HG02610 (cell line): ENCODE results near the gene RBMS3.
A peak's percentile ranks its signal among the peaks of the same experiment; 100 is the strongest.

Source experiments
- ATAC-seq: cut with Tn5 transposase; IDR thresholded peaks from one replicate; pipeline ENCODE4 v1.9.1; 2021; ENCODE audit warnings: mild to moderate bottlenecking, moderate library complexity; ENCODE audit not compliant: unreplicated experiment

RBMS3 gene

DNA sequence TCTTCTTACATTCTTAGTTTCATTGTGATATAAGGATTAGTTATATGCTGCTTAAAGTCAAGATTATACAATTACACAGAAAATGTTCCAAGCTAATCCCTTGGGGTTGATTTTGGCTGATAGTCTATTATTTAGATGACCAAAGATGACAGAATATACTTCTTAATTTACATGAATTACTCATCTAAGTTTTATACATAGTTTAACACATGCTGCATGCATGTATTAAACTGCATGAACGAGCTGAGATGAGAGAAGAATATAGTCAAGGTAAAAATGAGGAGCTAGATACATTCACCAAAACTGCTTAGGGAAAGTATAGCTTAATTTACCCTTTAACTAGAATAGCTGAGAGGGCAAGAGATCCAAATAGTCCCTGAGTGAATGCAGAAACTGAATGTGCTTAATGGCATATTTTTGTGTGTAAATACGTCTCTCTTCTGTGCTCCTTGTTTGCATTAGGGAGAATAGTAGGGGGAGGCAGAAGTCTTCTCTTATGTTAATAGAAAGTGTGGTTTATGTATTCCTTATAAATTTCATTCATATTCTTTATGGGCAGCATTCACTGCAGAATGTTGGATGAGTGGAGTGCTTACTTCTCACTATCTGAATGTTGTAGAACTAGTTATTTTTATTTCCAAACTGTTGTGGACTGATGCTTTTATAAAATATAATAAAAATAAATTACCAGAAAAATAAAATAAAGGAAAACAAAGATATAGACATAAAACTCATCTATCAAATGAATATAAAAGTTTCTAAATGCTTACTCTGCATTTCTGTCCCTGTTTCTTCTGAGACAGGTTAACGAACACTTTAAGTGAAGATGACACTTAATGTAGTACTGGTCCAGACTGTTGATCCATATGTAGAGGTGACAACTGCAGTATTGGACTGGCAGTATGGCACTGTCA is 327.8 kb downstream of the RBMS3 start:
- ATAC-seq, result no peak

DNA sequence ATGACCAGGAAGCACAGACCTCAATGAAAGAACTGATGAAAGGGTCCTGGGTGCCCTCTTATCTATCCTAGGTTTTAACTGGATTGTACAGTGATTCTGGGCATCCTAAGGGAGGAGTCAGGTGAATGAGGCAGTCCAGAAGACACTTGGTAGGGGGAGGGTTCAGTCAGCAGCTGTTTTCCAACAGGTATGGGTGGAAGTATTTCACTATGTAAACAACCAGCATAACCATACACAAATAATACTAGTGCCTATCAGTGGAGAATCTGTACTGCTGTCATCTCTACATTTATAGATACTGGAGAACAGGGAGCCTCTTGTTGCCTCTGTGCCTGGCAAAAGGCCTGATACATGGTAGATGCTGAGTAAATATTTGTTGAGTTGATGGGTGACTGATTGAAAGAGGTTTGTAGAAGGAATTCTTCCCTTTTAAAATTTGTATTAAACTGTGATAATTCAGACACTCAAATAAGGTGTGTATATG is 328.5 kb downstream of the RBMS3 start:
- ATAC-seq, result no peak

DNA sequence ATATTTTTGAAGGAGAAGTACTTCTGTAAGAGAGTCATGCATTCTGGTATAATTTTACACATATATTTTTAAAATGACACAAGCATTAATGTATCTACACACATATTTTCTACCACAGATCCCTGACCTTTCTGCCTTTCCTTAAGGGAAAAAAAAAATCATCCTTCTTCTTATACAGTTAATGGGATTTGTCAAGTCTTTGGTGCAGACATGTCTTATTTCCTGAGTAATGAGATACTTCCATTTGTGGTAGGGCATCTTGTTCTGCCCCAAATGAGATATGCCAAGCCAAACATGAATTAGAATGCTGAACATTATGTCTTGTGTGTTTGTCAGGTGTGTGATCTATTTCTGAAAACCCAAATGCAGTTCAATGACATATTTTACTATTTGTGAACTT is 329.9 kb downstream of the RBMS3 start:
- no peak for ATAC-seq

DNA sequence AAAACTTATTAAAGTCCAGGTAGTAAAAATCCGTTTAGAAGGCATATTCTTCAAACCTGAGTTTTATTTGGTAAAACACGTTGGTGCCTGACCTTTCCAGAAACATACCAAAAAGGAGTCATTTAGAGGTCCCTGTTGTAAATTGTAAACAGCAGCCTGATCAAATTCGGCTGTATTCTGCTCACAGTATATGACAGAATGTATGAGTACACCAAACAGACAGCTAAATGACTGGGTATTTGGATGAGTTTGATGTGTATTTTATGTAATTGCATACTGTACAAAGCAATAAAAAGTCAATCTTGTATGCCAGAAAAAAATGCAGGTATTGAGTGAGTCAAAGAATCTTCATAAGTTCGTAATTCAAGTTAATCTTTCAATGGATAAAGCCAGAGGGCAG is 330.4 kb downstream of the RBMS3 start:
- ATAC-seq, result no peak

DNA sequence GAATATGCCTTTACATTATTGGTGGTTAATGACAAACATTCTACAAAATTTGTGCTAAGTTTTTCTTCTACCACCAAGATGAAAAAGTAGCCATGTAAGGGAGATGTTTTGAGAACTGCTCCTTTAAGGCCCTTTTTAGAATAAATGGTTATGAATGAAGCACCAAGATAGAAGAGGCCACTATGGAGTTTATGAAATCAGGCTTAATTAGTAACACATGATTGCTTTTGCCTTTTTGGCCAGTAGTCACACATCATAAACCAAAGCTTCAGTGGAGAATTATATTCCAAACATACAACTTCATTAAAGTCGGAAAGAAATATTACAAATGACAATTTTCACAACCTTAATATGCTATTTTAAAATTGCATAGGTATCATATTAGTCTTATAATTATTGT is 331.7 kb downstream of the RBMS3 start:
- no peak for ATAC-seq

DNA sequence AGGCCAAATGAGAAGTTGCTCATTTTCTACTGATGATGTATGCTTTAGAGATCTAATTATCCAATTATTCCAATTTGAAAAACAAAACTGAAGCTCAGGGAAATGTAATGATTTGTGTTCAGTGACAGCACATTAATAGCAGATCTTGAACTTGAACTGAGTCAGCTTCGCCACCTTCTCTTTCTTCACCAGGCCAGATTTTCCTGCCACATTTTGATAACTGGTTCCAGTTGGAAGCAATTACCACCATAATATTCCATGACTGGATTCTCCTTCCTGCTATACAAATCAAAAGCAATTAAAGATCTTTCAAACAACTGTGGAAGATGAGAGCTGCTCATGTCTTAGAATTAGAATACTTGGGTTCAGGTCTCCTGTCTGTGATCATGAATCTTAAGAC is 334.1 kb downstream of the RBMS3 start:
- ATAC-seq, result no peak

DNA sequence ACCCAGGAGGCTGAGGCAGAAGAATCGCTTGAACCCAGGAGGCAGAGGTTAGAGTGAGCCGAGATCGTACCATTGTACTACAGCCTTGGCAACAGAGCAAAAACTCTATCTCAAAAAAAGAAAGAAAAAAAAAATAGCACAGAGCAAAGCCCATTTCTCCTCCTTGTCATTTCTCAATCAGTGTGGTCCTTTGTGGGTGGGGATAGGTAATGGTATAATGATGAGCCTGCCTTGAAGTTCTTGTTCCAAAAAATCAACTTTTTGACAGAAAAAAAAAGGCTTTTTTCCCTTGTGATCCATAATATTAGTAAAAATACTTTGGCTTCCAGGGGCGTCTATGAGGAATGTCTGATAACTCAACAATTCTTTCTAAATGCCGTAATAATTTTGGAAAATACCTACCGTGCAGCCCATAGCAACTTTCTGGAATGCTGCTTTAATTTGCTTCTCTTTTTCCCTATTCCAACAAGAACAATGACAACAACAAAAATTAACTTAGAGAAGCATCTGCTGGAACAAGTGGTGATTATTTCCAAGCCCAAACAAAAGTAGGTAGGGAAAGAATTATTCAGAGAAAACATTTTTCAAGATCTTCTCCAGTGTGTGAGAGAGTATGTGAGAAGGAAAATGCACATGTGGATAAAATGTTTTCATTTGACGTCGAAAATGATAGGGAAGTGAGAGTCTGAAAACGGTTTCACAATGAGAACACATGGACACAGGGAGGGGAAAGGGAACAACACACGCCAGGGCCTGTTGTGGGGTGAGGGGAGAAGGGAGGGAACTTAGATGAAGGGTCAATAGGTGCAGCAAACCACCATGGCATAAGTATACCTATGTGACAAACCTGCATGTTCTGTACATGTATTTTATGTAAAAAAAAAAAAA is 337.8 kb downstream of the RBMS3 start:
- no peak for ATAC-seq

DNA sequence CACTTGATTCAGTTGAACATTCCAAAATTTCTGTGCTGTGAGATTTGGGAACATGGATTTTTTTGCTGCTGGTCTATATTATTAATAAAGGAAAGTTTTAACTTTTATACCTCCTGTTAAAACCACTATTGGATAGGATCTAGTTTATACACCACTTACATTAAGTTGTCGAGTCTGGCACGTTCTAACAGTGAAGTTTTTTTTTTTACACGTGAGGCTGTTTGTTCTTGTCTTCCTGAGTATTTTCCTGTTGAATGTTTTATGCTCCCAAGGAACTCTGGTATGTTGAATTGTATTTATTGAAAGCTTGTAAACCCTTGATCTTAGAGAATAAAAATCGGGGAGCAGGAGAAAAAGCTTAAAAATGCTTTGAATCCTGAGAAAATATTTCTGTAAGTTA is 338.8 kb downstream of the RBMS3 start:
- ATAC-seq, result no peak

DNA sequence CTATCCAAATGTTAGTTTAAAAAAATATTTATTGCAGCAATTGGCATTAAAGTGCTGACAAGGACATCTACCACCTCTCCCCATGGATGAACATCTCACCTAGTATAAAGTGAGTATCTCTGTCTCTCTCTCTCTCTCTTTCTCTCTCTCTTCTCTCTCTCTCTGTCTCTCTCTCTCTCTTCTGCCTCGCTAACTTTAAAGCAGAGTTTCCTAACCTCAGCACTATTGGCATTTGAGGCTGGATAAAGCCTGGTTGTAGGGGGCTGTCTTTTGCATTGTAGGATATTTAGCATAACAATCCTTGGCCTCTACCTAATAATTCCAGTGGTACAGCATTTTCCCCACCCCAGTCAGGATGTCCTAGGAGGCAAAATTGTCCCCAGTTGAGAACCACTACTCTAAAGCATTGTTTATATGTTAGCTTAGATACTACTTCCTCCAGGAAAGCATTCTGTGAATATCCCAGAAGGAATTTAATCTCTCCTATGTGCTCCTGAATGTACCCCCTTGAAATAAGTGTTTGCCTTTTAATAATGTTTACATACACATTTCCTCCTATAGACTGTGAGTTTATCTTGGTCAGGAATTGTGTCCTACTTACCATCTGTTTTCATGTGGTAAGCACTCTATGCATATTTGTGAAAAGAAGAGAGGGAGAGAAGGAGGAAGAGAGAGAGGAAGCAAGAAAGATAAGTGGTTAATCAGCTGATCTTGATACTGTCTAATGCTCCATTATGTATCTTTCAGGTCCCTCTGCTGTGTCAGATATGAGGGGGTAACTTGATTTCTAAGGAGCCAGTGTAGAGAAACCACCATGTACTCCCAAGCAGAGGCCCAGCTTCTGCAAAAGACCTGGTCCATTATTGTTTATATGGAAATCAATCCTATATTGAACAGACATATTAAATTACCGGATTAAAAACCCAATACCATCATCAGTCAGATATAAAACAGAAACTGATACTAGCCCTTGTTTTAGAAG is 346.6 kb downstream of the RBMS3 start:
- no peak for ATAC-seq

DNA sequence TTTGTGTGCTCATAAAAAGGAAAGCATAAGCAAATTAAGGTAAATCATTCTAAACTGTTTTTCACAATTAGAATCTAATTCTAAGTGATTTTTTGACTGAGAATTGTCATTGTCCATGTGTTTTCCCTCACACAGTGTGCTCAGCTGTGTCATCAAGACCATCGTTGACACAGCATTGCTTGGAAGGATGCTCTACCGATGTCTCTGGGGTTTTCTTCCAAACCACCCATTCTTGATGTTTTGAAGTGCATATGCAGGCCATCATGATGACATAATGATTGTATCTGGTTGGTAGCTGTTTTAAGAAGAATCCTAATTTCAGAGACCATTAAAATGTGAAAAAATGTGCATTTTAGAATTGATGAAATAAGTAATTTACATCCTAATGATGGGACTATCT is 347.9 kb downstream of the RBMS3 start:
- ATAC-seq, result no peak

DNA sequence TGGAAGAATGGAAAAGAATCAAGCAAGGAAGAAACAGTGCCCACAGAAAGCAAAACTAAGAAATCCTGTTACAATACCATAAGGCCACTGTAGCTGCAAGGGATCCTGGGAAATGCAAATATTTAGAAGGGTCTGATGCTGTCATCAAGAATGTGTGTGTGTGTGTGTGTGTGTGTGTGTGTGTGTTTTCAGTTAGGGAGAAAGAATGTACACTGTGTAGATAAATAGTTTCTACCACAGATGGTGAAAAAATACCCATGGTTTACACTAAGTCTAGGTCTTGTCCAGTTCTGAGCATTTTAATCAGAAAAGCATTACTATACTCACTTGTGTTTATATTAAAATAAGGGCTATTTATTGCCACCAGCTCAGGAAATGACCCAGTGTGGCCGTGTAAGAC is 355.0 kb downstream of the RBMS3 start:
- ATAC-seq, result no peak

DNA sequence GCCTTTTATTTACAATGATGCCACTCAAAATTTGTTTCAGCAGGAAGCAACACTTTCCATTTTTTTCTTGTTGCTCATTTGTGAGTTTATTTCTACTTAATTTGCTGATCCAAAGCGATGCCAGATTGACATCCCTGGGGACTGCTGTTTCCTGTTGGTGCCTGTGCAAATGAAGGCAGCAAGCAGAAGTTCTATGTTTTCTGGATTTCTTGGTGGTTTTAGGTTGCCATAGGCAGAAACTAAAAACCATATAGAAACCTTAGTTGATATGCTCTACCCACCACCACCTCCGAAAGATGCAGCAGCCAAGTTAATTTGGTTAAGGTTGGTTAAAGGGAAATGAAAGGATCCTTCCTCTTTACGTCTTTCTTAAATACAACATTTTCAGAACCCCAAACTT is 356.2 kb downstream of the RBMS3 start:
- ATAC-seq, result peak; percentile 24

DNA sequence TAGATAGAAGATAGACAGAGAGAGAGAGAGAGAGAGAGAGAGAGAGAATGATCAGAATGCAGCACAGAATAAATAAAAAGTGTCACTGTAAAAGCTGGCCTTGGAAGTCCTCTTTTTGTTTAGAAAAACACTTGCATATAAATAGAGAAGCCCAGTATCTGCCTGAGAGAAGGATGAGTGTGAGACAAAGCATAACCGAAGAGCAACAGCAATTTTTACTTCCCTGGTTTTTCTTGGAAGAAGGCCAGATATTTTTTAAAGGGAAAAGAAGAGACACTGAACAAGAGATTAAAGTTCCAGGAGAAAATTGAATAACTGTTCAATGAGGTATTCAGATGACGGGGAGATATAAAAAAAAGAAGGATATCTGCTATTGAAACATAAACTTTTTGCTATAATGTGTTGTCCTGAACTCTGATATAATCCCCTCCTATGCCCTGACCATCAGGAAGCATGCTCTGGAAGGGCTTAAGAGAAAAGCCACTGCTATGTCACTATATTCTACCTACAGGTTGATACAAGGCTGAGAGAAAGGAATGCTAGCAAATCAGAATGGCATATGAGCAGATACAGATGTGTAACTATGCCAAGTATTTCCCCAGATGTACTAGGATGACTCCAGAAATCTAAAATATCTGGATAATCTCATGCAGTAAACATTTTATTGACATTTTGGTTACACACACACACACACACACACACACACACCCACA is 358.9 kb downstream of the RBMS3 start:
- ATAC-seq, result no peak

DNA sequence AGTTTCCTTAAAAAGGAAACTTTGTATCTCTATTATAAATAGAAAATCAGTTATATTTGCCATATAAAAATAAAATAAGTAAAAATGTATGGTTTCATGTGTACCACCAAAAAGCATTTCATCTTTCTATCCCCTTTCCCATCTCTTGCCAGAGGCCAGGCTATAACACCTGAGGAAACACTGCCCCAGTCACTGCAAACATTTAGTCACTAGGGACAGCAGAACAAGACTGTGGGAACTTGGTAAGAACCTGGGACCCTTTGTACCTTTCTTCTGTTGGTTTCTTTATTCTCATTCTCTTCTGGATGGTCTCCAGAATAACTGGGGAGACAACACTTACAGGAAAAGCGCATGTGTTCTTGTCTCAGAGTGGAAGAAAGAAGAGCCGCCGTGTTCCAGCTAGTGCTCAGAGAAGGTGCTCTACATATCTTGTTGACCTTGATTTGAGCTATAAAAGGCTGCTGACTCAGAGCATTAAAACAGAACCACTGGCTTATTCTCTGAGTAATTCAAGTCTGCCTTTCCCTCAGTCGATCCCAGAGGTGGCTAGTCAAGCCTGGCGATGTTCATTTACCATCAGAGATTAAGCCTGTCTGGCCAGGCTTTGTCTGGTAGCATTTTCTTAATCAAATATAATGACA is 361.6 kb downstream of the RBMS3 start:
- no peak for ATAC-seq

DNA sequence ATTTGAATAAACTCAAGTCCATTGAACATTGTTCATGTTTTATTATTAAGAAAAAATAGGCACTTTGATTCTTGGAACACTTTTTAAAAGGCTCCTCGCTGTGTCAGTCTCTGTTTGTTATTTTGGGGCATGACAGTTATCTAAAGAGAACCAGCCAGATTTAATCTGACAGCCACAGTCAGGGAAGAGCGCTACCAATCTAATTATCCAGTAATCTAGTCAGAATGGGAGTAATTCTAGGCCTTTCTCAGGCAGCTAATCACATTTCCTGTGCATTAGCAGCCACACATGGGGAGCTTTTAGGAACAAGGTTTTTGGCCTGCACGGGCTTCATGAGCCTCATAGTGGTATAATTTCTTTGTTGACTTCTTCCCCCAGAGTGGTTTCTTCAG is 362.2 kb downstream of the RBMS3 start:
- ATAC-seq, result no peak

DNA sequence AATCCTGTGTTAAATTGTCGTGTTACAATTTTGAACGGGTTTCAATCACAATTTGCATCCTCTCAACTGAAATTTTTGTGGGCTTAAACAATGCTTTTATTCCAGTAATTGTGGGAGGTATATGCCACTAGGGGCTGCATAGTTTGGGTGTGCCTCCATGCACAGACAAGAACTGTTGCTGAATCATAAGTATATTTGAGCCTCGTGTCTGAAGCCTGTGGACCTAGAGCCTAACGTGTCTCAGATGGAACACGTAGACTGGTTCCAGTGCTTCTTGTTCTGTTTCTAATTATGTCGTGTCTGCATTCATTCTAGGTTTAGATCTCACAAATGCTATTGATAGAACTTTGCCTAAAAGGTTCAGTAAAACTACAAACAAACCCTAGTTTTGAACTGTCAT is 363.4 kb downstream of the RBMS3 start:
- ATAC-seq, result no peak

DNA sequence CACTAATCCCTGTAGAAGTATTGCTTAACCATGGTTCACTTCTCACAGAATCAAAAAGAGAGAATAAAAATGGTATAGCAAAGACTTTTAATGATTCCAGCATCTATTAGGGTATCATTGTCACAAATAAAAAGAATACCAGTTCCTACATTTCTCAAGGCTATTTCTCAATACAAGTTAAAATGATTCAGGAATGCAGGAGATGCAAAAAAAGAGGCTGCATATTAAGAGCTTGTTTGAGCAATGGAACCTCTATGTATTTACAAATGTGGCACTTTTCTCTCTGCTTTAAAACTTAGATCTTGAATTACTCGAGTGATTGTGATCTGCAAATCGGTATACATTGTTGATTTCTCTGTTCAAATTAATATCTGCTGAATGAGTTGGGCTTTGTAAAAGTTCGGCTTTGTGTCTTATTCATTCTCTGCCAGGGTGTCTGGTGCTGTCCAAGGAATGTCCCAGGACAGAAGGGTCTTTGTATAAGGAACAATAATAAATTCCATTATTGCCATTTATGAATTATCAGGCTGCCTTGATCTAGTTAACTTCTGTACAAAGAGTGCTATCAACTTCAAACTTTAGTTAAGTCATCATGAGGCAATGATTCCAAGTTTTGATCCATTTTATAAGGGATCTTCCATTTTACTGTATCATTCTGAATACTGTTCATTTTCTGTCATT is 364.2 kb downstream of the RBMS3 start:
- ATAC-seq, result no peak

DNA sequence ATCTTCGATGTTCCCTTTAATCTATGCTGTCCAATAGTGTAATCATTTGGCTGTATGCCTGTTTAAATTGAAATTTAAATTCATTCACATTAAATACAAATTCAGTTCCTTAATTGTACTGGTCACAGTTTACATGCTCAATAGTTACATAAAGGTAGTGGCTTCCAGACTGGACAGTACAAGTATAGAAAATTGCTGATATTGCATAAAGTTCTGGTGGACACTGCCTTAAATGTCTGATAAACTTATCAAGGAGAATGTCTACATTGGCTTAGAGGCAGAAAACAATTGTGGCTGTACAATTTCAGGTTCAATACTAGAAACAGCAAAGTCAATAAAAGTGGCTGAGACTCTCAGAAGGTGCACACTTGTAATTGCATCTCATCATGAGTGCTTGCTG is 365.2 kb downstream of the RBMS3 start:
- no peak for ATAC-seq
